HG03575 (cell line): ENCODE results near the gene GNRH2.

Experiments used
- ATAC-seq: cut with Tn5 transposase; IDR thresholded peaks from one replicate; pipeline ENCODE4 v1.9.1; 2021; ENCODE audit not compliant: unreplicated experiment, insufficient number of reproducible peaks, low FRiP score; ENCODE audit errors: extremely low read depth

GNRH2 gene

DNA sequence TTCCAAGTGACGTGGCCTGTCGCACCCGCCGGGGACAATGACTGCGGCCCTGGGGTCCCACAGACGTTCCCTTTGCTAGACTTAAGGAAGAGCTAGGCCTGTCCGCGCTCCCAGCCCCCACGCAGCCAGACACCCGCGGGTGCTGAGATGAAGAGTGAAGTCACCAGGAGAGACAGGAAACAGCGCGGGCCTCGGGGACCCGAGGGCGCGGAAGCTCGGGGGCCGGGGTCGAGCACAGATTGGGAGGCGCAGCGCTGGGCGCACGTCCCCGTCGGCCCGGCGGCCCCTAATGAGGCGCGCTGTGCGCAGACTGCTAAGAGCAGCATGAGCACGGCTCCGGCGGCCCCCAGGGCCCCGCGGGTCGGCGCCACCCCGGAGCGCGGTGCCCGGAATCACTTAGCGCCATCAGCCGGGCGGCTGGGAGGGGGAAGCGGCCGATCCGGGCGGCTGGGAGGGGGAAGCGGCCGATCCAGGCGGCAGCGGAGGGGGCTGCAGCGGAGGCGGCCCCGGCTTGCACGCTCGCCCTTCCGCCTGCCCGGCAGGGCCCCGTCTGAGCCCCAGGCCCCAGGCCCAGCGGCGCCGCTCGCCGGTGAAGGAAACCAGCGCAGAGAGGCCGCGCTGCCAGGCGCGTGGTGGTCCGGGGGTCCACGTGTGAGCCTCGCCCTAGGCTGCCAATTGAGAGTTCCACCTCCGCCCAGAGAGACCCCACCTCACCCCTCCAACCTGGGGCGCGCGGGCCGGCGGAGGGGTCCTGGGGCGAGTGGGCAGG, 49.4 kb downstream of the GNRH2 start:
- ATAC-seq, result no peak

DNA sequence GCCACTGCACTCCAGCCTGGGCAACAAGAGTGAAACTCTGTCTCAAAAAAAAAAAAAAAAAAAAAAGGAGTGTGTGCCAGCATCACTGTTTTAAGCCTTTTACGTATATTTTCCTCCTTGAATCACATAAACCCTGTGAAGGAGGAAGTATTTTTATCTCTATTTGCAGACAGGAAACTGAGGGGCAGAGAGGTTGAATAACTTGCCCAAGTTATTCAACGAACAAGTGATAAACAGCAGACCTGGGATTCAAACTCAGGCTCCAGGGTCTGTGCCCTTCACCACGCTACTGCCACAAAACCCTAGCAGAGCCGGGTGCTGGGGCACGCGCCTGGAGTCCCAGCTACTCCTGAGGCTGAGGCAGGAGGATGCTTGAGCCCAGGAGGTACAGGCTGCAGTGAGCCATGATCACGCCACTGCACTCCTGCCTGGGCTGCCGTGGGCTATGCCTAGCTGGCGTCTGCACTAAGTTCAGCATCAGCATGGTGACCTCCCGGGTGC, 50.5 kb downstream of the GNRH2 start:
- no peak for ATAC-seq

DNA sequence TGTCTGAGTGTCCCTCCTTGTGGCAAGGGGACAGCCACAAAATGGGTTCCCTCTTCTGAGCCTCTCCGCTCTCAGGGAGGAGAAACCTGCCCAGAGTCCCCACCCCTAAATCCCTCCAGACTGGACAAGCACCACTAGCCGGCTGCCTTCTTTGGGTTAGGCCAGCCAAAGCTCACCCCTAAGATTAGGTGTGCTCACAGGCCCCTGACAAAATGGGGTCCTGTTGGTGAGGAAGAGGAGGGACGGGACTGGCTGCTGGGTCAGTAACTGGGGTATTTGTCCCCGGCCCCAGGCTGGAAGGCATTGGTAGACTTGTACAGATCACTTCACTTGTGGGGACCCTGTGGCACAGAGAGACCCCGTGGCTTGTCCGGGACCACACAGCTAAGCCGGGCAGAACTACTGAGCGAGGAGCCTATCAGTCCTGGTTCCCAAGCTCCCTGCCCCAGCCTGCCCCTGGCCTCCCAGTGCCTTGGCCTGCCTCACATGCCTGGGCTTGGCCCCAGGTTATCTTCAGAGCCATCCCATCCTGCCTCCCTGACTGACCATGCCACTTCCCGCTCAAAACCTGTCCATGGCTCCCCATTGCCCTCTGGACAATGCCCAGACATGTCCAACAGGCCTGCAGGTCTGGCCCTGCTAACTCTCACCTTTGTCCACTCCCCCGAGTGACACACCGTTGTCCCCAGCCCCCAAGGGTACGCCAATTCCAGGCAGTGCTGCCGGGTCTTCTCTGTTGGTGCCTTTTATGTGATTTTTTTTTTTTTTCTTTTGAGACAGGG, 51.6 kb downstream of the GNRH2 start:
- ATAC-seq, result no peak
